Activated CD4-positive, alpha-beta memory T cell treated with anti-CD3 and anti-CD28 coated beads, Interleukin-2, amount 10 ng/mL, durations not matched to agents 7 days and 5 days (primary cell): ENCODE results near the gene FBXW11. TPM values are rescaled to one million over a fixed set of nuclear protein-coding genes. Genes with fewer than 3 reads are reported as not detected.
"Not testable (repeated sequence)": the region's sequence is repeated elsewhere in the genome, so short reads cannot be mapped to it uniquely, and the experiment has no call there.

Experiments used
- CTCF ChIA-PET: fragments of 350-600 bp; sonication (Branson Sonifier 250); formaldehyde crosslinking; loops from one replicate; lab custom pipeline; 2021; ENCODE audit warnings: antibody characterized with exemption, inconsistent platforms; lab: Charles Lee
- POLR2A ChIA-PET: fragments of 350-600 bp; sonication (Branson Sonifier 250); formaldehyde crosslinking; loops from one replicate; lab custom pipeline; 2021; ENCODE audit warnings: antibody characterized with exemption; lab: Charles Lee
- DNase-seq: peaks from one replicate; pipeline ENCODE4 v3.0.0-alpha.2; 2020
- H3K27ac Mint-ChIP-seq: one replicate; pipeline ENCODE4 v1.8.0; 2021; ENCODE audit warnings: mild to moderate bottlenecking, mixed read lengths
- H3K27me3 Mint-ChIP-seq: one replicate; pipeline ENCODE4 v1.8.0; 2021; ENCODE audit warnings: mixed read lengths
- H3K36me3 Mint-ChIP-seq: one replicate; pipeline ENCODE4 v1.8.0; 2021; ENCODE audit warnings: low read depth, mixed read lengths
- H3K4me1 Mint-ChIP-seq: one replicate; pipeline ENCODE4 v1.8.0; 2021; ENCODE audit warnings: mixed read lengths
- H3K4me3 Mint-ChIP-seq: one replicate; pipeline ENCODE4 v1.8.0; 2021; ENCODE audit warnings: mild to moderate bottlenecking, mixed read lengths
- H3K9me3 Mint-ChIP-seq: one replicate; pipeline ENCODE4 v1.8.0; 2021; ENCODE audit warnings: mixed read lengths
- total RNA-seq, 2 experiments: library from RNA; stranded (reverse); gene quantifications; one replicate each; pipeline ENCODE4 v1.2.3, GENCODE V29; 2021

The FBXW11 gene
- total RNA-seq, 2 experiments from 2014 or later: 37.4 to 38.8 TPM

GRCh38 chr5:172045315-172045632, 38.8 kb upstream of the FBXW11 start:
- Mint-ChIP-seq H3K27me3 (no peaks in the 10 kb centered on the region), H3K27ac (peak overlapping the region; percentile 24), H3K36me3 (peaks cover 59% of the 10 kb centered on the region), H3K4me3 (no peak overlapping the region), H3K4me1 (peaks cover 13% of the 10 kb centered on the region), H3K9me3 (no peaks in the 10 kb centered on the region)
- ChIA-PET CTCF (no interaction called here), POLR2A (interaction anchor here (1.4 kb wide), 2 partner anchors 9 to 141 kb away, joined by 3 read pairs; no protein-coding TSS in a partner anchor)
- no peak for DNase-seq

- H3K9me3 Mint-ChIP-seq: no peaks in the 10 kb centered on the region
- no peaks in the 10 kb centered on the region for H3K27me3 Mint-ChIP-seq
- ChIA-PET POLR2A (interaction anchor here (1.4 kb wide), 2 partner anchors 9 to 142 kb away, joined by 3 read pairs; no protein-coding TSS in a partner anchor), CTCF (interaction anchor here (0.8 kb wide), 1 partner anchor 144 kb away, joined by 3 read pairs; the partner anchor contains the start of gene STK10)
- peak overlapping the region; percentile 24 for H3K27ac Mint-ChIP-seq
- H3K36me3 Mint-ChIP-seq: peaks cover 54% of the 10 kb centered on the region
- H3K4me1 Mint-ChIP-seq: peaks cover 13% of the 10 kb centered on the region
- no peak for DNase-seq
- no peak overlapping the region for H3K4me3 Mint-ChIP-seq
These were observed 38.3 kb upstream of the FBXW11 start for GRCh38 chr5:172044631-172045314.

- ChIA-PET POLR2A (no interaction called here), CTCF (no interaction called here)
- Mint-ChIP-seq H3K4me1 (peaks cover 8% of the 10 kb centered on the region), H3K27ac (no peak overlapping the region), H3K9me3 (no peaks in the 10 kb centered on the region), H3K27me3 (no peaks in the 10 kb centered on the region), H3K36me3 (peaks cover 46% of the 10 kb centered on the region), H3K4me3 (no peak overlapping the region)
- DNase-seq: no peak
These were observed 37.4 kb upstream of the FBXW11 start for GRCh38 chr5:172043865-172044264.

- Mint-ChIP-seq H3K9me3 (no peaks in the 10 kb centered on the region), H3K36me3 (peaks cover 35% of the 10 kb centered on the region), H3K27ac (no peak overlapping the region), H3K4me3 (no peak overlapping the region), H3K4me1 (peaks cover under 1% of the 10 kb centered on the region), H3K27me3 (no peaks in the 10 kb centered on the region)
- no peak for DNase-seq
- CTCF ChIA-PET: no interaction called here
- POLR2A ChIA-PET: interaction anchor here (1.0 kb wide), 1 partner anchor 35 kb away, joined by 6 read pairs; the partner anchor contains the start of gene FBXW11
These were observed 35.7 kb upstream of the FBXW11 start for GRCh38 chr5:172042183-172042582.

- peaks cover 4% of the 10 kb centered on the region for H3K36me3 Mint-ChIP-seq
- peaks cover 9% of the 10 kb centered on the region for H3K4me1 Mint-ChIP-seq
- H3K4me3 Mint-ChIP-seq: no peak overlapping the region
- CTCF ChIA-PET: interaction anchor here (0.7 to 1.7 kb wide), 6 partner anchors 33 to 187 kb away, joined by 3 to 5 read pairs (median 4); no protein-coding TSS in a partner anchor
- DNase-seq: no peak
- H3K27ac Mint-ChIP-seq: no peak overlapping the region
- H3K9me3 Mint-ChIP-seq: no peaks in the 10 kb centered on the region
- no peaks in the 10 kb centered on the region for H3K27me3 Mint-ChIP-seq
- POLR2A ChIA-PET: interaction anchor here (1.6 kb wide), 1 partner anchor 32 kb away, joined by 4 read pairs; the partner anchor contains the start of gene FBXW11
These were observed 31.7 kb upstream of the FBXW11 start for GRCh38 chr5:172038167-172038566.

GRCh38 chr5:172035049-172035448, 28.6 kb upstream of the FBXW11 start:
- H3K4me1 Mint-ChIP-seq: peaks cover 9% of the 10 kb centered on the region
- no peak overlapping the region for H3K27ac Mint-ChIP-seq

GRCh38 chr5:172031894-172032461, 25.5 kb upstream of the FBXW11 start:
- H3K27ac Mint-ChIP-seq: no peak overlapping the region
- peaks cover 12% of the 10 kb centered on the region for H3K36me3 Mint-ChIP-seq
- H3K4me3 Mint-ChIP-seq: no peak overlapping the region
- H3K27me3 Mint-ChIP-seq: no peaks in the 10 kb centered on the region
- H3K4me1 Mint-ChIP-seq: peaks cover 9% of the 10 kb centered on the region
- peaks cover 16% of the 10 kb centered on the region for H3K9me3 Mint-ChIP-seq
- POLR2A ChIA-PET: no interaction called here
- no peak for DNase-seq
- CTCF ChIA-PET: interaction anchor here (0.6 kb wide), 1 partner anchor 122 kb away, joined by 4 read pairs; no protein-coding TSS in a partner anchor

More at GRCh38 chr5:172035049-172035448, 28.6 kb upstream of the FBXW11 start:
- CTCF ChIA-PET: no interaction called here
- no peak for DNase-seq
- no peaks in the 10 kb centered on the region for H3K27me3 Mint-ChIP-seq
- POLR2A ChIA-PET: interaction anchor here (1.0 kb wide), 1 partner anchor 28 kb away, joined by 3 read pairs; no protein-coding TSS in a partner anchor
- no peak overlapping the region for H3K4me3 Mint-ChIP-seq
- H3K9me3 Mint-ChIP-seq: peaks cover 16% of the 10 kb centered on the region
- H3K36me3 Mint-ChIP-seq: peaks cover 14% of the 10 kb centered on the region

GRCh38 chr5:172029876-172030275, 23.4 kb upstream of the FBXW11 start:
- peaks cover 3% of the 10 kb centered on the region for H3K4me1 Mint-ChIP-seq
- peaks cover 12% of the 10 kb centered on the region for H3K36me3 Mint-ChIP-seq
- H3K27ac Mint-ChIP-seq: no peak overlapping the region
- POLR2A ChIA-PET: no interaction called here
- no peaks in the 10 kb centered on the region for H3K27me3 Mint-ChIP-seq
- peaks cover 16% of the 10 kb centered on the region for H3K9me3 Mint-ChIP-seq
- DNase-seq: no peak
- no peak overlapping the region for H3K4me3 Mint-ChIP-seq
- CTCF ChIA-PET: no interaction called here

GRCh38 chr5:172028167-172028566, 21.7 kb upstream of the FBXW11 start:
- CTCF ChIA-PET: no interaction called here

GRCh38 chr5:172020110-172020786, 13.8 kb upstream of the FBXW11 start:
- H3K27me3 Mint-ChIP-seq, H3K27ac Mint-ChIP-seq, H3K36me3 Mint-ChIP-seq, H3K4me3 Mint-ChIP-seq, H3K4me1 Mint-ChIP-seq, POLR2A ChIA-PET, H3K9me3 Mint-ChIP-seq, DNase-seq: not testable (repeated sequence)
- CTCF ChIA-PET: interaction anchor here (1.0 to 1.2 kb wide), 2 partner anchors 21 to 273 kb away, joined by 3 read pairs; no protein-coding TSS in a partner anchor

More at GRCh38 chr5:172028167-172028566, 21.7 kb upstream of the FBXW11 start:
- H3K27me3 Mint-ChIP-seq: no peaks in the 10 kb centered on the region
- no peak overlapping the region for H3K4me3 Mint-ChIP-seq
- POLR2A ChIA-PET: interaction anchor here (1.3 kb wide), 1 partner anchor 21 kb away, joined by 4 read pairs; no protein-coding TSS in a partner anchor
- DNase-seq: no peak
- no peaks in the 10 kb centered on the region for H3K4me1 Mint-ChIP-seq
- H3K36me3 Mint-ChIP-seq: peaks cover 12% of the 10 kb centered on the region
- H3K9me3 Mint-ChIP-seq: peaks cover 16% of the 10 kb centered on the region
- H3K27ac Mint-ChIP-seq: no peak overlapping the region

- DNase-seq: no peak
- no peak overlapping the region for H3K27ac Mint-ChIP-seq
- peaks cover 10% of the 10 kb centered on the region for H3K4me1 Mint-ChIP-seq
- ChIA-PET POLR2A (interaction anchor here (0.6 to 2.5 kb wide), 2 partner anchors 8 to 11 kb away, joined by 3 to 13 read pairs; partner anchors contain the start of gene FBXW11), CTCF (no interaction called here)
- no peaks in the 10 kb centered on the region for H3K9me3 Mint-ChIP-seq
- no peaks in the 10 kb centered on the region for H3K27me3 Mint-ChIP-seq
- H3K4me3 Mint-ChIP-seq: no peak overlapping the region
- H3K36me3 Mint-ChIP-seq: no peaks in the 10 kb centered on the region
These were observed 8.9 kb upstream of the FBXW11 start for GRCh38 chr5:172015346-172015745.

- Mint-ChIP-seq H3K4me3 (no peak overlapping the region), H3K27me3 (no peaks in the 10 kb centered on the region), H3K9me3 (no peaks in the 10 kb centered on the region), H3K4me1 (peaks cover 23% of the 10 kb centered on the region), H3K36me3 (peaks cover 5% of the 10 kb centered on the region), H3K27ac (no peak overlapping the region)
- ChIA-PET CTCF (interaction anchor here (0.7 to 1.3 kb wide), 3 partner anchors 31 to 178 kb away, joined by 3 to 5 read pairs (median 3); partner anchors contain the start of gene STK10), POLR2A (interaction anchor here (1.4 to 1.8 kb wide), 2 partner anchors 15 to 24 kb away, joined by 3 to 7 read pairs; no protein-coding TSS in a partner anchor)
- DNase-seq: no peak
These were observed 3.8 kb upstream of the FBXW11 start for GRCh38 chr5:172010278-172010677.
